Measurements from ENCODE around the gene CCDC78.

The CCDC78 gene

DNA sequence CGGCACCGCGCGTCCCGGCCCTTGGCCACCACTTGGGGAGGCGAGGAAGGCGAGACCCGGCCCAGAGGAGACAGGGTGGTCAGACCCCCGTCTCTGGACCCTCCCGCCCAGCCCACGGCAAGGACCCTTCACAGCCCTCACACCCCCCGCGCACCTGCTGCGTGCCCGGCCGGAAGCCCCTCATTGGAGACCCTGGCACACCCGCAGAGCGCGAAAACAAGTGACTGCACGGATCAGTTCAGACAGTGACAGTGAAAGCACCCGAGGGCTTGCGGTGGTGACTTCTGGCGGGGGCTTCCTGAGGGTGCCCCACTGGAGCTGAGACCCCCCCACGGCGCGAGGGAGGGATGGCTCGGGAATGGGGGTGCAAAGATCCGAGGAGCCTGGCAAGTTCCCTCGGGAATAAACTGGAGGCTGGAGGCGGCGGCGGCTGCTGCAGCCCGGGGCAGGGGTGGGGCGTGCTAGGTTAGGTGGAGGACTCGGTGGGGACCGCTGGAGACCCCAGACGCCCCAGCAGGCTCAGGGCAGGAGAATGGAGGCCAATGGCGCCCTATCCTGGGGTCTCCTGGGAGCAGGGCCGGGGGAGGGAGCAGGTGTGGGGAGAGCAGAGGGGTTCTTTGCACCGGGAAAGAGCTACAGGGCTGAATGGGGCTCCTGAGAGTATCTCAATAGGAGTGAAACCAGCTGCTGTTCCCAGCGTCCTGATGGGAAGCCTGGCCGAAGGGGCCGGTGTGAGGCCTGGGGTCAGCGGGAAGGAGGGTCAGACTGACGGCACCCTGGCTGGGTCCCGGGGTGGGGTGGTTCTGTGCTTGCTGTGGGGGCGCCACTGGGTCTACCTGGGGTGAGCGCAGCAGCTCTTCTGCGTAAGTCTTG lies 19.8 kb downstream of the CCDC78 start:
- TF ChIP-seq, protein P1, sequence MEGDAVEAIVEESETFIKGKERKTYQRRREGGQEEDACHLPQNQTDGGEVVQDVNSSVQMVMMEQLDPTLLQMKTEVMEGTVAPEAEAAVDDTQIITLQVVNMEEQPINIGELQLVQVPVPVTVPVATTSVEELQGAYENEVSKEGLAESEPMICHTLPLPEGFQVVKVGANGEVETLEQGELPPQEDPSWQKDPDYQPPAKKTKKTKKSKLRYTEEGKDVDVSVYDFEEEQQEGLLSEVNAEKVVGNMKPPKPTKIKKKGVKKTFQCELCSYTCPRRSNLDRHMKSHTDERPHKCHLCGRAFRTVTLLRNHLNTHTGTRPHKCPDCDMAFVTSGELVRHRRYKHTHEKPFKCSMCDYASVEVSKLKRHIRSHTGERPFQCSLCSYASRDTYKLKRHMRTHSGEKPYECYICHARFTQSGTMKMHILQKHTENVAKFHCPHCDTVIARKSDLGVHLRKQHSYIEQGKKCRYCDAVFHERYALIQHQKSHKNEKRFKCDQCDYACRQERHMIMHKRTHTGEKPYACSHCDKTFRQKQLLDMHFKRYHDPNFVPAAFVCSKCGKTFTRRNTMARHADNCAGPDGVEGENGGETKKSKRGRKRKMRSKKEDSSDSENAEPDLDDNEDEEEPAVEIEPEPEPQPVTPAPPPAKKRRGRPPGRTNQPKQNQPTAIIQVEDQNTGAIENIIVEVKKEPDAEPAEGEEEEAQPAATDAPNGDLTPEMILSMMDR (IDR thresholded peaks at IDR 0.05; ENCODE audit: borderline replicate concordance, control extremely low read depth, extremely low read depth, insufficient read depth, missing control alignments), result no peak
- in situ Hi-C loops (cut with MboI; ENCODE audit: low sequenced_read_pairs, unreplicated experiment), result no loop called here
- DNase-seq (ENCODE audit: low spot score), result no peak

DNA sequence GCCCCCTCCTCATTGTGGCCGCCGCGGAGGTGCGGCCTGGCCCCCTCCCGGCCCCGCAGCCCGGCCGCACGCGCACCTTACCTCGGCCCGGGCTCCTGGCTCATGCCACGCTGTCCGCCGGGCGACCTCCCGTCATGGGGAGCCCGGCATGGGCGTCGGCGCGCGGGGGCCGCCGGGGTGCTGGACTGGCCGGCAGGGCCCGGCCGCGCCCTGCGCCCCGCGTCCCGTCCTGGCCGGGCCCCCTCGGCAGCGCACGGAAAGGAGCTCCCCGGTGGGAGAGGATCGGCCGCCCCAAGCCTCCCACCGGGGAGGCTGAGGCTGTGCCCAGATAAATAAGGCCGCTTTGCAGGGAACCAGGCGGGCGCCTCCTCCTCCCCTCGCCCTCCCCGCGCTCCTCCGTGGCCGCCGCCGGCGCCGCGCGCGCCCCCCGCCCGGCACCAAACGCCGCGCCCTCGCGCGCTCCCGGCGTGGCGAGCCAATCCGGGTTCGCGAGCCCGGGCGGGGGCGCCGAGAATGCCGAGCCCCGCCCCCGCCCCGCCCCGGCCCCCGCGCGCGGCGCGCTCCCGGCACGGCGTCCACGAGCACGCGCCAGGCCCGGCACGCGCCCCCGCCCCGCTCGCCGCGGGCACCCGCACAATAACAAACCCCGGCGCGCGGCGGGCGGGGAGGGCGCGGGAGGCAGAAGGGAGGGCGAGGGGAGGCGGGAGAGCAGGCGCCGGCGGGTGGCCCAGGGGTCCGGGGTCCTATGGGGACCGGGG lies 20.6 kb downstream of the CCDC78 start, which contains the start of gene FBXL16:
Gene FBXL16 (minus strand): TSS at position 371 of the 758 bp plus-strand sequence. CDS start 8,396 bp downstream, outside the sequence.
- in situ Hi-C loops (cut with MboI; ENCODE audit: low sequenced_read_pairs, unreplicated experiment), result no loop called here
- no peak for DNase-seq (ENCODE audit: low spot score)
- TF ChIP-seq, protein P1 (IDR thresholded peaks at IDR 0.05; ENCODE audit: borderline replicate concordance, control extremely low read depth, extremely low read depth, insufficient read depth, missing control alignments), result no peak

DNA sequence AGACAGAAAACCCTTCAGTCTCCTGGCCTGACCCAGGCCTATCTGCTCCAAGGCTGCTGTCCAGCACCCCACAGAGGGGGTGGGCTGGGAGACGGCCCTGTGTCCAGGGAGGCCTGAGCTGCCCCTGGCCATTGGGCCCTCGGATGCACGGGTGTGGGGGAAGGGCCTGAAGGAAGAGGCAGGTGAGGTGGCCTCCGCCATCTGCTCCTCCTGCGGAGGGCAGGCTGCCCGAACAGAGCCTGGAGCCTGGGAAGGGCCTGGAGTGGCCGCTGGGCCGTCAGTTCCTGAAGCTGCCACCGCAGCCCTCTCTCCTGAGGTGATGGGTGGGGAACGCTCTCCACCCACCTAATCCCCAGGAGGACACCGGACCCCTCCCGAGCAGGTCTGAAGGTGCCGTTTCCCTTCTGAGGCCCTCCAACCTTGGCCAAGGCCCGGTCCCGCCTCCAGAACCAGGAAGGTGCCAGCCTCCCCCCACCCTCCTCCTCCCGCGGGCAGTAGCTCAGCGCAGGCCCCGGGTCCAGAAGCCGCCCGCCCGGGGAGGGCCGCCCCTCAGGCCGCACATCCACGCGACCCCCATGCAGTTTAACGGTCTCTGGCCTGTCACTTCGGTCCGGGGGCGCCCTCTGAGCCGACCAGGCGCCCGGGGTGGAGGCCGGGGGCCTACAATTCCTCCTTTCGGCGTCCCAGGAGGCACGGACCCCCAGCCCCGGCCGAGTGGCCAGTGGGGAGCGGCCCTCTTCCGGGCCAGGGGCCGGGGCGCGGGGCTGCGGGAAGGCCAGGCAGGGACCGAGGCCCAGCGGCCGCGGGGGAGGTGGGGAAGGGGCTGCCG lies 21.5 kb downstream of the CCDC78 start:
- in situ Hi-C loops (cut with MboI; ENCODE audit: low sequenced_read_pairs, unreplicated experiment), result no loop called here
- DNase-seq (ENCODE audit: low spot score), result no peak
- TF ChIP-seq, protein P1 (IDR thresholded peaks at IDR 0.05; ENCODE audit: borderline replicate concordance, control extremely low read depth, extremely low read depth, insufficient read depth, missing control alignments), result no peak

DNA sequence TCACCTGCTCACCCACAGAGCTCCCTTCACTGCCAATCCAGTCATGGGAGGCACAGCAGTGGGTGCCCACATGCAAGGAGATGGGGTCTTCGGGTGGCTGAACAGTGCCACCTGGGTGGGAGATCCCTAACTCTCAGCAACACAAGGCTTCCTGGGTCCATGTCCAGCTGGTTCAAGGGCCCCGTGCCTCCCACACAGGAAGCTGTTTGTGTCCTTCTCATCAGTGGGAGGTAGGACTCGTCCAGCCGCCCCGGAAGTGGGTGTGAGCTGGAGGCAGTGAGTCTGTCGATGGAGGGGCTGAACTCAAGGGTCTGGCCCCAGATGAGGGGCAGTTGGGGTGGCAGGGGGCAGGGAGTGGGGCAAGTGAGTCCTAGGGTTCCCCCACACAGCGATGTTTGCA lies 22.2 kb downstream of the CCDC78 start:
- no peak for DNase-seq (ENCODE audit: low spot score)
- in situ Hi-C loops (cut with MboI; ENCODE audit: low sequenced_read_pairs, unreplicated experiment), result no loop called here
- TF ChIP-seq, protein P1 (IDR thresholded peaks at IDR 0.05; ENCODE audit: borderline replicate concordance, control extremely low read depth, extremely low read depth, insufficient read depth, missing control alignments), result no peak

DNA sequence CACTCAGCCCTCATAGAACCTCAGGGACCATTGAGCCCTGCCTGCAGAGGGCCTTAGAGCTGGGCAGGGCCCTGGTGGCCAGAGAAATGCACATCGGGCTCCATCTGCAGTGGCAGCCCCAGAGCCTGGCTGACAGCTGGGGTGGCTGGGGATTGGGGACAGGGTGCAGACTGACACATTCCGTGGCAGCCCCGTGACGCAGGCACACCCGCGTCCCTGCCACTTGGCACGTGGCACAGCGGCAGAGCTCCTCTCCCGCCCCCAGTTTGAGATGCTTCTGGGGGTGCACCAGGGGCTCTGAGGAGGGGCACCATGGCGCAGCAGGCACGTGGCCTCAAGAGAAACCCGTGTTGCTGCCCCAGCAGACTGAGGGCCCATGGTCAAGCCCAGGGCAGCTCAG lies 22.8 kb downstream of the CCDC78 start:
- in situ Hi-C loops (cut with MboI; ENCODE audit: low sequenced_read_pairs, unreplicated experiment), result no loop called here
- TF ChIP-seq, protein P1 (IDR thresholded peaks at IDR 0.05; ENCODE audit: borderline replicate concordance, control extremely low read depth, extremely low read depth, insufficient read depth, missing control alignments), result no peak
- DNase-seq (ENCODE audit: low spot score), result no peak

DNA sequence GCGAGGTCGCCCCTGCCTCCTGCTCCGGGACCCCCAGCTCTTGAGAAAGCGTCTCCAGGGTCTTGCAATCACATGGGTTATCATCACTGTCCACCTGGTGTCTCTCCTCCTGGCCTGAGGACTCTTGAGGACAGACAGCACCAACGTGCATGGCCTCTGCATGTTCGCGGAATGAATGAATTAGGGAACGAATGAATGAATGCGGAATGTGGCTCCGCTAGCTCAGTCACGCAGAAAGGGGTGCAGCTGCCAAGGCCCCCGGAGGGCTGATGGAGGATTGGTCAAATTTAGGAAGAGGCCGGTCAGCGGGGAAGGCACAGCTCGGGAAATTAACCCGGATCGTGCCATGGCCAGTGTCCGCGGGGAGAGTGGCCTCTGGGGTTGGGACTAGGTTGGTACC lies 23.9 kb downstream of the CCDC78 start:
- in situ Hi-C loops (cut with MboI; ENCODE audit: low sequenced_read_pairs, unreplicated experiment), result no loop called here
- no peak for DNase-seq (ENCODE audit: low spot score)
- TF ChIP-seq, protein P1 (IDR thresholded peaks at IDR 0.05; ENCODE audit: borderline replicate concordance, control extremely low read depth, extremely low read depth, insufficient read depth, missing control alignments), result no peak

All from GM13976 (cell line).